LNCAP (cell line): ENCODE measurements around the gene NPDC1.

Experiments used
- TF ChIP-seq, protein P1 (sequence below): fragments of 450-650 bp; IDR thresholded peaks from 2 replicates; pipeline ENCODE4 v1.5.1; 2017; ENCODE audit warnings: mild to moderate bottlenecking

Gene NPDC1

DNA sequence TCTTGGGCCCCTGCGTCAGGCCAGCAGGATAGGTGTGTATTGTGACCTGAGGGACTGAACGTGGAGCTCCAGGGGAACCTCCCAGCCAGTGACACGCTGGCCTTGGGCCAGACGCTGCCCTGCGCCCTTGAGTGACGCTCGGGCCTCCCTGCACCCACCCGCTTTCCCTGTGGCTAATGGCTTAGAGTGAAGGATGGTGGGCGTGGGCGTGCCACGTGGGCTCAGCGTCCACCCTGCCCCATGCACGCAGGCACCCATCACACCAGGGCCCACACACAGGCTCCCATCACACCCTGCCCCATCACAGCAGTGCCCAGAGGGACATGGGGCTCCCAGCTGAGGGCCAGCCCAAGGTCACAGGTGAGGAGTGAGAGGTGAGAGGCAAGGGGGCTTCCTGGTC lies 8.9 kb downstream of the NPDC1 start:
- TF ChIP-seq, protein P1, sequence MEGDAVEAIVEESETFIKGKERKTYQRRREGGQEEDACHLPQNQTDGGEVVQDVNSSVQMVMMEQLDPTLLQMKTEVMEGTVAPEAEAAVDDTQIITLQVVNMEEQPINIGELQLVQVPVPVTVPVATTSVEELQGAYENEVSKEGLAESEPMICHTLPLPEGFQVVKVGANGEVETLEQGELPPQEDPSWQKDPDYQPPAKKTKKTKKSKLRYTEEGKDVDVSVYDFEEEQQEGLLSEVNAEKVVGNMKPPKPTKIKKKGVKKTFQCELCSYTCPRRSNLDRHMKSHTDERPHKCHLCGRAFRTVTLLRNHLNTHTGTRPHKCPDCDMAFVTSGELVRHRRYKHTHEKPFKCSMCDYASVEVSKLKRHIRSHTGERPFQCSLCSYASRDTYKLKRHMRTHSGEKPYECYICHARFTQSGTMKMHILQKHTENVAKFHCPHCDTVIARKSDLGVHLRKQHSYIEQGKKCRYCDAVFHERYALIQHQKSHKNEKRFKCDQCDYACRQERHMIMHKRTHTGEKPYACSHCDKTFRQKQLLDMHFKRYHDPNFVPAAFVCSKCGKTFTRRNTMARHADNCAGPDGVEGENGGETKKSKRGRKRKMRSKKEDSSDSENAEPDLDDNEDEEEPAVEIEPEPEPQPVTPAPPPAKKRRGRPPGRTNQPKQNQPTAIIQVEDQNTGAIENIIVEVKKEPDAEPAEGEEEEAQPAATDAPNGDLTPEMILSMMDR, result no peak

DNA sequence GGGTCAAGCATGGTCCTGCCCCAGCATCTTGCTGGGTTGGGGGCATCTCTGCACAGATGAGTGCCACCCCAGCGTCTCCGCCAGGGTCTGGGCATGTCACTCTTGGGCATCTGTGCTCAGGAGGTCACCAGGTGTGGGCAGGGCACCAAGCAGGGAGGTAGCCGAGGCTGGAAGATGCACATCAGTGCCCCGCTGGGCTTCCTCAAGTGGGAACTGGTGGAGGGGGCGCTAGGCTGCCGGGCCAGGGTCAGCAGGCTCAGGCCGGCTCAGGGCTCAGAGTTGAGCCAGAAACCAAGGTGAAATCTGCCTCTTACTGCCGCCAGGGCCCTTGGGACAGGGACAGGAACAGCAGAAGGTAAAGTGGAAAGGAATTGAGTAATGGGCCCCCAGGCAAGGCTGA lies 10.0 kb downstream of the NPDC1 start:
- TF ChIP-seq, protein P1, result no peak

DNA sequence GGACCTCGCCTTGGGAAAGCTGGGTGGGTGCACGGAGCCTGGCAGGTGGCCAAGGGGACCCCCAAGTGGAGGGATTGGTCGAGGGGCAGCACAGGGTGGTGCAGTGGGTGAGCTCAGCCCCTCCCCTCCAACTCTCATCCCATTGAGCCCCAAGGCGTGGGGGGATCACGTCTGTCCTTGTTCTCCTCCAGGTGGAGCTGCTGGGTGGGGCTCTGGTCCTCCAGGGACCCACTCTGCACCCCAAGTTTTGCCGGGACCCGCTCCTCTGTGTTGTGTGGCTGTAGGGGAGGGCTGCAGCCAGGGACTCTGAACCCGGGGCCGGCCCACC lies 10.5 kb downstream of the NPDC1 start:
- TF ChIP-seq, protein P1, result peak; percentile 52

DNA sequence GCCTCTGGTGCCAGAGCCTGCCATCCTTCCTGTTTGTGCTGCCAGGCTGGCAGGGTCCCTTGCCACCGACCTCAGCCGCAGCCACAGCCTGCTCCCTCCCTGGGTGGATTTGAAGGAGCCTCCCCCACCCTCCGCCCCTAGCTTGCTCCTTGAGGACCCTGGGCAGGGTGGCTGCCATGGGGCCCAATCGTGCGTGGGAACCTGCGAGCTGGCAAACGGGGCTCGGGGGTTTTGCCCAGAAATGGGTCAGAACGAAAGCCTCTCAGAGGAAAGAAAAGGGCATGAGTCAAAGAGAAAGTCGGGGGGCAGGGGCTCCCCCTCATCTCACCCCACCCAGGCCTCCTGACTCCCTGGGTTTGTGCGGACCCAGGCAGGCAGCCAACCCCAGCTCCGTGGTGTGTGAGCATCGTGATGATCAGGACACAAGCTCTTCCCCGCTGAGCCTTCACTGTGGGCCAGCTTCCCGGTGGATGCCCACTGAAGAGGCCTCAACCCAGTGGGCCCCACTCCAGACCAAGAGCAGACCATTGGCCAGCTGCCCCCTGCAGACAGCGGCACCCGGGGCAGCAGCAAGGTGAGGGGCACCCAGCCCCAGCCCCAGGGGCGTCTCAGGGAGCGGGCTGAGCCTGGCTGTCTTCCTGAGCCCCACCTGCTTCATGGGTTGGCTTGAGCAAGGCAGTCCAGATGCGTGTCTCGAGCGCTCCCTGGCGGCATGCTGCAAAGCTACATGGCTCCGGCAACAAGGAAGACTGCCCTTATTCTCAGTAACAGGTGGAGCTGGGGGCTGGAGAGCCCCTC lies 11.1 kb downstream of the NPDC1 start:
- TF ChIP-seq, protein P1, result peak; percentile 92

DNA sequence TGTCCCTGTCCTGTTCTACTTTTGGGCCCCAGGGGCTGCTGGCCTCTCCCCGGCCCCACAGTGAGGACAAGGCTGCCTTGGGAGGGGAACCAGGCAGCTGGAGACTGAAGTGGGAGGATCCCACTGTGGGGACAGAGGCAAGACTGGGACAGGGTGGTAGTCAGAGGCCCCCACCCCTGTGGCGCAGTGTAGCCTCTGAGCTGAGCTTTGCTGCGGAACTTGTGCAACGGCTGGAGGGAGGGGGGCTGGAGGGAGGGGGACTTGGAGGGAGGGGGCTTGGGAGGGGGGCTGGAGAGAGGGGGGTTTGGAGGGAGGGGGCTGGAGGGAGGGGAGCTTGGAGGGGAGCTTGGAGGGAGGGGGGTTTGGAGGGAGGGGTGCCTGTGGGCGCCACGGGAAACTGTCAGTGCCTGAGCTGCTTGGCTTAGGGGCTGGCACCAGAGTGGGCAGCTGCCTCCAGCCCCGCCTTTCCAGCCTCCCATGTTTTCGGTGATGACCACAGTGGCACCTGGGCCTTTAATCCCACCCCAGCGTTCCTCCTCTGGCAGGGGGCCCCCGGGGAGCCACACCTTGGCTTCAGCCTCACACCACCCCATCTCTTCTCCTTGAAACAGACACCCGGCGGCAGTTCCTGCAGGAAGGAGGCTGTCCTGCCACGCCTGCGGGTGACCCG lies 11.8 kb downstream of the NPDC1 start:
- TF ChIP-seq, protein P1, result no peak

DNA sequence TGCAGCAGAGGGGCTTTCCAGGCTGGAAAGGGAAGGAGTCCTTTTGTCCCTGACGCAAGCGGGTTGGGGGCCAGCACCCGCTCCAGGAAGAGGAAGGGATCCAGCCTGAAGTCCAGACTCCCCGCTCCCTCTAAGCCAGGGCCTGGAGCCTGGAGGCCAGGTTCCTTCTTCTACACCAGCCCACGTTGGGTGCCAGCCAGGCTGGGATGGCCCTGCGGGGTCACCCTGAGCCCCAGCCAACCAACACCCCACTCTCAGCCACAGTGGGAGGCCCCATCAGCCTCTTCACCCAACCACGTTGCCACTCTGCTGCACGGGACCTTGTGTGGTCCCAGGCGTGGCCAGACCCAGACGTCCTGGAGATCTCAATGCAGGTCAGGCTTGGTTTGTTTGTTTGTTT lies 13.1 kb downstream of the NPDC1 start:
- TF ChIP-seq, protein P1, result no peak

DNA sequence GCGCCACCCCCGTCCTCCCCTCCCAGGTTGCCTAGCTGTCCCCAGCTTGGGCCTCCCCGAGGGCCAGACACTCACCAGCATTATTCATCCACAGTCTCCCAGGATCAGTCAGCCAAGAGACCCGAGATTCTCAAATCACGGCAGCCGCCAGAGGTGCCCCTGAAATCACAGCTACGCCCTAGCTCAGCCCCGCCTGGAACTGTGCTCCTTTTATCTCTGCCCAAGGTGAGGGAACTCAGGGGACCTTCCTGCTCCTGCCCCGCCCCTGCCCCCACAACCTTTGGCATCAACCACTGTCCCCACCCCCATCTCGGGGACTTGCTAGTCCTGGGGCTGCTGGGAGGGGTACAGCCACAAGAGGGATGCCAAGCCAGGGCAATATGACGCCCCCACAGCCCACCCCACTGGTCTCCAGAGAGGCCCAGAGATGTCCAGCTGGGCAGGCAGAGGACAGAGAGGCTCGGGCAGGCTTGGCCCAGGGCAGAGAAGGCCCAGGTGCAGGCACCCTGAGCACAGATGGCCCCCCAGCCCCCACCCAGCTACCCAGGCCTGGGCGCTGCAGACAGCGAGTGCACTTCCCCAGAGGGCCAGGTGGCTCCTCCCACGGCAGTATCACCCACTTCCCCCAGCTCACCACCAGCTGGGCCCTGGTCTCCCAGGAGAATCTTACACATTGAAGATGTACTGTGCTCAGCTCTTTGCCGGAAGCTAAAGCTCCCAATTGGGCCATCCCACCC lies 13.9 kb downstream of the NPDC1 start, which contains the start of gene FUT7:
FUT7 (minus strand) TSS at position 185 of the 737 bp plus-strand sequence; CDS start at position 88, 97 bp downstream.
- TF ChIP-seq, protein P1, result no peak
